NCI-H2081 treated with DMSO at 0.1 percent for 48 hours (cell line): ENCODE measurements around the gene SLC29A4.
"Not testable (repeated sequence)": the region's sequence is repeated elsewhere in the genome, so short reads cannot be mapped to it uniquely, and the experiment has no call there.

Source experiments
- DNase-seq: peaks from one replicate; lab custom pipeline; 2025; lab: John Stamatoyannopoulos, UW

Gene SLC29A4

GRCh38 chr7:5296015-5296610 is 13.4 kb downstream of the SLC29A4 start:
- DNase-seq = no peak

GRCh38 chr7:5296611-5297226 is 14.0 kb downstream of the SLC29A4 start:
- DNase-seq = no peak

- DNase-seq = no peak
Measured at GRCh38 chr7:5300366-5300765, 17.6 kb downstream of the SLC29A4 start.

- DNase-seq = no peak
Measured at GRCh38 chr7:5302577-5302976, 19.8 kb downstream of the SLC29A4 start.

- DNase-seq = no peak
Measured at GRCh38 chr7:5303061-5303460, 20.3 kb downstream of the SLC29A4 start.

GRCh38 chr7:5303591-5304505 is 21.1 kb downstream of the SLC29A4 start:
- no peak for DNase-seq

- not testable (repeated sequence) for DNase-seq
Measured at GRCh38 chr7:5305050-5305449, 22.3 kb downstream of the SLC29A4 start.

- DNase-seq = not testable (repeated sequence)
Measured at GRCh38 chr7:5307221-5308142, 24.7 kb downstream of the SLC29A4 start.

- DNase-seq = no peak
Measured at GRCh38 chr7:5309146-5309545, 26.4 kb downstream of the SLC29A4 start.

- DNase-seq = no peak
Measured at GRCh38 chr7:5310822-5311405, 28.2 kb downstream of the SLC29A4 start.

- DNase-seq = not testable (repeated sequence)
Measured at GRCh38 chr7:5312276-5313070, 29.7 kb downstream of the SLC29A4 start.

- not testable (repeated sequence) for DNase-seq
Measured at GRCh38 chr7:5313076-5313885, 30.5 kb downstream of the SLC29A4 start.

- no peak for DNase-seq
Measured at GRCh38 chr7:5314864-5315263, 32.1 kb downstream of the SLC29A4 start.

- no peak for DNase-seq
Measured at GRCh38 chr7:5315761-5316160, 33.0 kb downstream of the SLC29A4 start.

GRCh38 chr7:5318613-5319012 is 35.9 kb downstream of the SLC29A4 start:
- DNase-seq = not testable (repeated sequence)

- DNase-seq = no peak
Measured at GRCh38 chr7:5320391-5320790, 37.6 kb downstream of the SLC29A4 start.

- no peak for DNase-seq
Measured at GRCh38 chr7:5320802-5321396, 38.2 kb downstream of the SLC29A4 start.

- no peak for DNase-seq
Measured at GRCh38 chr7:5322621-5323410, 40.1 kb downstream of the SLC29A4 start.
